Ovary (tissue), 9 donors: ENCODE measurements around the gene PRDM16. TPM values are rescaled to one million over a fixed set of nuclear protein-coding genes. Genes with fewer than 3 reads are reported as not detected.
A peak's percentile ranks its signal among the peaks of the same experiment; 100 is the strongest.

Experiments used
- DNase-seq, 5 donors: peaks; one replicate each; pipeline ENCODE4 v3.0.0-alpha.2; 2019 to 2020
- H3K27ac ChIP-seq, 2 donors: fragments of 200-600 bp; one replicate each; pipeline versions ENCODE4 v1.5.1 to v1.8.0; 2019 to 2022
- H3K27me3 ChIP-seq: fragments of 200-600 bp; one replicate; pipeline ENCODE4 v1.8.0; 2022
- H3K36me3 ChIP-seq: fragments of 200-600 bp; sonication (generic); one replicate; pipeline ENCODE4 v1.5.1; 2019
- H3K4me1 ChIP-seq: one replicate; pipeline ENCODE4 v1.8.1; 2013; ENCODE audit warnings: mild to moderate bottlenecking, moderate library complexity; ENCODE audit not compliant: insufficient read depth
- H3K4me3 ChIP-seq: fragments of 200-600 bp; sonication (generic); one replicate; pipeline ENCODE4 v1.5.1; 2017
- H3K9me3 ChIP-seq, 2 donors: fragments of 200-600 bp in 1 of 2; sonication (generic) in 1 of 2; one replicate each; pipeline versions ENCODE4 v1.5.1 to v1.8.1; 2013 to 2019; ENCODE audit warnings: mild to moderate bottlenecking in 1 of 2, moderate library complexity in 1 of 2
- CTCF ChIP-seq, 3 donors: fragments of 450-650 bp in 2 of 3; fragments of 200-600 bp in 1 of 3; IDR thresholded peaks; one replicate each; pipeline versions ENCODE4 v1.5.1 to v1.8.0; 2016 to 2022; ENCODE audit warnings: antibody characterized with exemption in 3 of 3, mild to moderate bottlenecking in 1 of 3
- EP300 ChIP-seq: sonication (generic); formaldehyde crosslinking; IDR thresholded peaks from one replicate; pipeline ENCODE4 v1.6.1; 2017; ENCODE audit warnings: antibody characterized with exemption
- POLR2A ChIP-seq: fragments of 450-650 bp; IDR thresholded peaks from one replicate; pipeline ENCODE4 v1.6.1; 2017; ENCODE audit warnings: antibody characterized with exemption, mild to moderate bottlenecking, moderate library complexity
- WGBS, 3 donors: extraction: QIAGEN DNeasy Blood & Tissue Kit in 1 of 3; methylation state at CpG; one replicate each; pipeline versions ENCODE4 v1.1.5 to v1.1.7; 2013 to 2017; 5-methylcytosine and 5-hydroxymethylcytosine counted together
- intact Hi-C, 4 donors: fragments of 100-400 bp; cut with DNase I; formaldehyde crosslinking; loops; one replicate each; pipeline versions ENCODE4 v1.11.0 to v1.15.1; 2022 to 2023
- polyA plus RNA-seq, 2 donors: library from polyadenylated mRNA; stranded (reverse); fragments of 200-250 nt in 1 of 2; fragments of 350-450 nt in 1 of 2; fragmentation: Illumina TruSeq in 1 of 2; extraction: RNeasy Lipid Tissue Mini Kit (QIAGEN cat#74804) in 1 of 2; gene quantifications; one replicate each; pipeline ENCODE4 v1.2.3, GENCODE V29; 2013 to 2014
- total RNA-seq, 7 donors: library from RNA; depleted of rRNA in 2 of 7; stranded (reverse); fragments of >200 nt in 2 of 7; fragmentation: NEBNext Ultra II Directional in 3 of 7; extraction: Animal tissue kit (Norgen Biotek cat#: 25700) in 3 of 7; gene quantifications; one replicate each; pipeline versions ENCODE4 v1.1.0 to v1.2.4, GENCODE V29; 2016 to 2023
- donor health status: DM: no; HTN: no; CAD: no; lungs with moderate emphysema.
- donor health status: DM: no; HTN: no; CAD: no.
- donor health status: Bipolar disorder and iron deficiency.
- donor health status: DM: yes; HTN: yes; CAD: no.
- donor health status: DM: no; HTN: no; CAD: no.
- donor health status: DM: yes; HTN: yes; CAD: no.

Gene PRDM16
- total and polyA plus RNA-seq, 9 donors: 1.1 to 17.3 (median 3.9) TPM

DNA sequence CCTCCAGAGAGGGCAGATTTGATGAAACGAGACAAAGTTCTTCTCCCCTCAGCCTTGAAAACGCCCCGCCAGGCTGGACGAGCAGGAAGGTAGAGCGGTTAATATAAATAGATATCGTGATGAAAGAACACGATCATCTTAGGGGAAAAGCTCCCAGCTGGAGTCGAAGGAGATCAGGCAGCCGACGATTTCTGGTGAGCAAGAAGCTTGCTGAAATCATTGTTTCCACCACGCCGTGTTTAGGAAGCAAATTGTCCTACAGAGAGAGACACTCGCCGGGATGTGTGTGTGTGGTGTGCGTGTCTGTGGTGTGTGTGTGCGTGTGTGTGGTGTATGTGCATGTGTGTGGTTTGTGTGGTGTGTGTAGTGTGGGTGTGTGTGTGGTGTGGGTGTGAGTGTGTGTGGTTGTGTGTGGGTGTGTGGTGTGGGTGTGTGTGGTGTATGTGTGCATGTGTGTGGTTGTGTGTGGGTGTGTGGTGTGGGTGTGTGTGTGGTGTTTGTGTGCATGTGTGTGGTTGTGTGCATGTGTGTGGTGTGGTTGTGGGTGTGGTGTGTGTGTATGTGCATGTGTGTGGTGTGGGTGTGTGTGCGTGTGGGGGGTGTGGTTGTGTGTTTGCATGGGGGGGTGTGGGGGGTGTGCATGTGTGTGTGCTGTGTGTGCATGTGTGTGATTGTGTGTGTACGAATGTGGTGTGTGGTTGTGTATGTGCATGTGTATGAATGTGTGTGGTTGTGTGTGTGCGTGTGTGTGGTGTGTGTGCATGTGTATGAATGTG, 340.6 kb downstream of the PRDM16 start:
- Histone ChIP-seq H3K27me3 (no peaks in the 10 kb centered on the region), H3K4me1 (peaks cover 2% of the 10 kb centered on the region), H3K9me3 (no peaks in the 10 kb centered on the region), H3K36me3 (no peaks in the 10 kb centered on the region), H3K27ac (no peak overlapping the region), H3K4me3 (no peak overlapping the region)
- 61 to 66% (median 64%) methylated on average over 19 of the region's 19 CpGs for WGBS, 3 donors
- no peak for TF ChIP-seq POLR2A
- TF ChIP-seq CTCF (IDR thresholded peaks at IDR 0.05): no peak
- TF ChIP-seq EP300: no peak
- intact Hi-C loops: loop anchor here (5.0 to 10.0 kb wide), 6 partner anchors 122 to 535 kb away; partner anchors contain the start of gene PRDM16 (in 1 of the 4)
- no peak for DNase-seq

DNA sequence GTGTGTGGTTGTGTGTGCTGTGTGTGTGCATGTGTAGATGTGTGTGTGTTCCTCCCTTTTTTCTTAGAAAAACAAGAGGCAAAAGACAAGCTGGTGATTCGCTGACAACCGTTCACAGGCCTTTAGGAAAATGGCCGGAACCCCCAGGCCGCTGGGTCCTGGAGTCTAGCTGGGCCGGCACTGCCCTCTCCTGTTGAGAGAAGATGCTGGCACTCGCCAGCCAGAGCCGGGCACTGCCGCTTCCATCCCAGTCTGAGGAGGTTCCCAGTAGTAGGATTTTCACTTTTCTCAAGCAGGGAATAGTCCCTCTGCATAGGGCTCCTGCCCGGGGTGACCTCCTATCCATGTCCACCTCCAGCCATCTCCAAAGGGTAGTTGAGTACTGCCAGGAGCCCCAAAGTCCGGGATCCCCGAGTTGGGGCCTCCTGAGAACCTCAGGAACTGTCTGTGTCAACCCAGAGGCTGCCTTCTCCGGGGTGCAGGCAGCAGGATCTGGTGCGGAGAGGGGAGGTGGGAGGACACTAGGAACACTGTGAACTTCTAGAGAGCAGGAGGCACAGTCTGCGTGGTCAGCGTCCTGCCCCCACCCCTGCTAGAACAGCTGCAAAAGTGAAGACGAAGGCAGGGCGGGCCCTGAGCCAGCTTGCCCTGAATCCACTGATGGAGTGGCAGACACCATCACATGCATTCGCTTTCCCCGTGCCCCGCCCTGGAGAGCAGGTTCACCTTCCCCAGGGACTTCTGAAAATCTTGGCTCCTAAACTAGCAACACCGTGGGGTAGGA, 341.3 kb downstream of the PRDM16 start:
- Histone ChIP-seq H3K27me3 (no peaks in the 10 kb centered on the region), H3K4me3 (no peak overlapping the region), H3K27ac (no peak overlapping the region), H3K36me3 (no peaks in the 10 kb centered on the region), H3K9me3 (no peaks in the 10 kb centered on the region), H3K4me1 (peaks cover 2% of the 10 kb centered on the region)
- 42 to 51% (median 48%) methylated on average over 19 to 21 of the region's 21 CpGs for WGBS, 3 donors
- no peak for TF ChIP-seq EP300
- peak; percentile 27 to 65 (median 50) for TF ChIP-seq CTCF (IDR thresholded peaks at IDR 0.05)
- peak; percentile 58 to 83 (median 70) for DNase-seq
- intact Hi-C loops: loop anchor here (5.0 to 10.0 kb wide), 5 partner anchors 123 to 536 kb away; partner anchors contain the start of gene PRDM16 (in 1 of the 4)

GRCh38 chr1:3411806-3412205, 342.8 kb downstream of the PRDM16 start:
- 69 to 80% (median 73%) methylated on average over 29 to 30 of the region's 30 CpGs for WGBS, 3 donors
- no peak for TF ChIP-seq EP300
- no peak for TF ChIP-seq CTCF (IDR thresholded peaks at IDR 0.05)
- no peak for TF ChIP-seq POLR2A

GRCh38 chr1:3412376-3412775, 343.4 kb downstream of the PRDM16 start:
- intact Hi-C loops: loop anchor here (5.0 to 10.0 kb wide), 5 partner anchors 125 to 538 kb away; partner anchors contain the start of gene PRDM16 (in 1 of the 4)
- Histone ChIP-seq H3K4me3 (no peak overlapping the region), H3K9me3 (peaks cover 0 to 9% of the 10 kb centered on the region in 2 donors), H3K4me1 (peaks cover 2% of the 10 kb centered on the region), H3K27me3 (no peaks in the 10 kb centered on the region), H3K27ac (no peak overlapping the region), H3K36me3 (no peaks in the 10 kb centered on the region)
- WGBS, 3 donors: 81 to 88% (median 86%) methylated on average over 30 to 33 of the region's 33 CpGs
- DNase-seq: no peak
- TF ChIP-seq CTCF (IDR thresholded peaks at IDR 0.05): no peak
- TF ChIP-seq EP300: no peak
- TF ChIP-seq POLR2A: no peak

More at GRCh38 chr1:3411806-3412205, 342.8 kb downstream of the PRDM16 start:
- Histone ChIP-seq H3K27ac (no peak overlapping the region), H3K4me1 (peaks cover 2% of the 10 kb centered on the region), H3K4me3 (no peak overlapping the region), H3K9me3 (peaks cover 0 to 5% of the 10 kb centered on the region in 2 donors), H3K27me3 (no peaks in the 10 kb centered on the region), H3K36me3 (no peaks in the 10 kb centered on the region)
- intact Hi-C loops: loop anchor here (5.0 to 10.0 kb wide), 5 partner anchors 125 to 537 kb away; partner anchors contain the start of gene PRDM16 (in 1 of the 4)
- no peak for DNase-seq
